Endometrium (tissue), 2 donors: Measurements from ENCODE around the gene PLEKHH2.
"Not testable (repeated sequence)": the region's sequence is repeated elsewhere in the genome, so short reads cannot be mapped to it uniquely, and the experiment has no call there.

Experiments
- FAIRE-seq: peaks from 2 replicates; lab custom pipeline; 2012; peaks lifted over from hg19 to GRCh38; lab: Jason Lieb, UNC
- donor health status: control.
- donor health status: control.

The PLEKHH2 gene

DNA sequence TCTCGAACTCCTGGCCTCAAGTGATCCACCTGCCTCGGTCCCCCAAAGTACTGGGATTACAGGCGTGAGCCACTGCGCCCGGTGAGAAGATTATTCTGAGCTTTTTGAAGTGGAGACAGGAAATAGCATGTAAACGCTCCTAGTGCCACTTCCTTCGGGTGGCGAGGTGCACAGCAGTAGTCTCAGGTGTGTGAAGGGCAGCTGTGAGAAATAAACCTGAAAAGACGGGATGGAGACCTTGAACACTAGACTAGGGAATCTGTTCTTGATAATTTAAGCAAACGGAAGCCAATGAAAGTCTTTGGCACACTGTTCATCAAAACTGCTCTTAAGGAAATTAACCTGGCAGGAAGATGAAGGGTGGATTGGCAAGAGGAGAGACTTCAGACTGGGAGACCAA, 439 bp upstream of the PLEKHH2 start:
- FAIRE-seq: no peak

DNA sequence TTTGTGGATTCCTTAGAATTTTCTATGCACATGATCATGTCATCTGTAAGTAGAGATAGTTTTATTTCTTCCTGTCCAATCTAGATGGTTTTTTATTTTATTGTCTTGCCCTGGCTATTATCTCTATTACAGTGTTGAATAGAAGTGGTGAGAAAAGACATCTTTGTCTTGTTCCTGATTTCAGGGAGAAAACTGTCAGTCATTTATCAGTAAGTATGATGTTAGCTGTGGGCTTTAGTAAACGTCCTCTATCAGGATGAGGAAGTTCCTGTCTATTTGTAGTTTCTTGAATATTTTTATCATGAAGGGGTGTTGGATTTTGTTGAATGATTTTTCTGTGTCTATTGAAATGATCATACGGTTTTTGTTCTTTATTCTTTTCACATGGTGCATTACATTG, 5.3 kb downstream of the PLEKHH2 start:
- no peak for FAIRE-seq

DNA sequence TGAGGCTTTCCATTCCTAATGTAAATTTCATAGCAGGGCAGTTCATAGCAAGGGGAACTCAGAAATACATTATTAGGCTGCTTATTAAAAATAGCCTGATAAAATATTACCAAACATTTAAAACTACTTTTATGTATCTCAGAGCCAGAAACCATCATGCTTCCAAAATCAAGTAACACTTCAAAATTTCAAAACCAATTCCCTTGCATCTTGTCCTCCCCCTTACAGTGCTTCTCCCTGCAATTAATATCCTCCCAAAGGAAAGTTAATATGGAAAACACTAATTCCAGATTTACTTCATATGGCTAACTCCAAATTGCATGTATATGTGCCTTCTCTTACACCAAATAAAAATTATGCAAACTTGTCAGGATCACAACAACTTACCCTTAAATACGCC, 6.6 kb downstream of the PLEKHH2 start:
- FAIRE-seq: no peak

DNA sequence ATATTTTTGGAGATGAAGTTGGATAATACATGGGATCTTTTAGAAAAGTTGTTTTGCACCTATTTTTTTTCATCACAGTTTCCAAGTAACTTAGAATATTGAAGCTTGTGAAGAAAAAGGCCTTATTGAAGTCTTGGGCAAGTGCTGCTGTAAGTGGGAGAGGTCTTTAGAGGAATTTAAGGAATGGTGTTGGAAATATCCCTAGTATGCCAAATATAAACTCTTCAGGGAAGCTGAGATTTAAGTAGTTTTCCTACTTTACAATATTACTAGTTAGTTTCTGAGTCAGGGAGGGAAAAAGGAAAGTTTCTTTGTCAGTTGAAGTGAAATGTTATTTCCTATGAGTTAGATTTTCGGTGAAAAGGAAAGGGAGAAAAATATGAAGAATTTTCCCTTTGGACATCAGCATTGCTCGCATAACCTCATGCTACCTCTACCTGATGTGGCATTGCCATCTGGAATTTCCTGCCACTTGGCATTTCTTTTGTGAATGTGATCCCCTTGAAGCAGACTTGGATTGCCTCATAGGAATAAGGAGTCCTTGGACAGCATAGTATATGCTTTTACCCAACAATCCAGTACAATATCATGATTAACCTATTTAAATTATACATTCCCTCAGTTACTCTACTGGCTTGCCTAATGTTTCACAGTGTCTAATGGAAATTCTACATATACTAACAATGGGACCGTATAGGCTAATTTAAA, 12.1 kb downstream of the PLEKHH2 start:
- FAIRE-seq: peak; percentile 72

DNA sequence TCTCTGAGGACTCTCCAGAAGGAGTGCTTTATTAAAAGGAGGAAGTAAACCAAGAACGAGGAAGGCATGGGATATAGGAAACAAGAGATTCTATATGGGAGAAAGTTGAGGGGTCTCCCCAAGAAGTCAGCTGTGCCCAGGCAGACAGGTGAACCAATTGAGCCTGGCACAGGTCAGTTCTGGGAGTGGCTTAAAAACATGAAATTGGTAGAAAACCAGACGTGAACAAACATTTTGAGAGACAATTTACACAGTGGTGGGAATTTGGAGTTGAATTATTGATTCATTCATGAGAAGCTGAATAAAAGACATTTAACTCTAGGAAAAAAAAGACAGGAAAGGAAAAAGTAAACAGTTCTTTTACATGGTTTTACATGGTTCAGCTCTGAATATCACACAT, 16.4 kb downstream of the PLEKHH2 start:
- no peak for FAIRE-seq

DNA sequence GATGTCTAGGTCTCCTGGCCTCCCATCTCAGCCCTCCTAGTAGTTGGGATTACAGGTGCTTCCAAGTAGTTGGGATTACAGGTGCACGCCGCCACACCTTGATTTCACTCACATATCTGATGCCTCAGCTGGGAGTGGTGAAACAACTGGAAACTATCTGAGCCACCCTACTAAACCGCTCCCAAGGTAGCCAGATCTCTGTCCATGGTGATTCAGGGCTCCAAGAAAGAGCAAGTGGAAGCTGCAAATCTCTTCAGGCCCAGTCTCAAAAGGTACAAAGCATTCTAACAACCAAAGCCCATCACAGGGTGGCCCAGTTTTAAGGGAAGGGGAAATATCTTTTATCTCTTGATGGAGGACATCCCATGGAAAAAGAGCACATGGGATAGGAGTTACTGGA, 20.2 kb downstream of the PLEKHH2 start:
- FAIRE-seq: no peak

DNA sequence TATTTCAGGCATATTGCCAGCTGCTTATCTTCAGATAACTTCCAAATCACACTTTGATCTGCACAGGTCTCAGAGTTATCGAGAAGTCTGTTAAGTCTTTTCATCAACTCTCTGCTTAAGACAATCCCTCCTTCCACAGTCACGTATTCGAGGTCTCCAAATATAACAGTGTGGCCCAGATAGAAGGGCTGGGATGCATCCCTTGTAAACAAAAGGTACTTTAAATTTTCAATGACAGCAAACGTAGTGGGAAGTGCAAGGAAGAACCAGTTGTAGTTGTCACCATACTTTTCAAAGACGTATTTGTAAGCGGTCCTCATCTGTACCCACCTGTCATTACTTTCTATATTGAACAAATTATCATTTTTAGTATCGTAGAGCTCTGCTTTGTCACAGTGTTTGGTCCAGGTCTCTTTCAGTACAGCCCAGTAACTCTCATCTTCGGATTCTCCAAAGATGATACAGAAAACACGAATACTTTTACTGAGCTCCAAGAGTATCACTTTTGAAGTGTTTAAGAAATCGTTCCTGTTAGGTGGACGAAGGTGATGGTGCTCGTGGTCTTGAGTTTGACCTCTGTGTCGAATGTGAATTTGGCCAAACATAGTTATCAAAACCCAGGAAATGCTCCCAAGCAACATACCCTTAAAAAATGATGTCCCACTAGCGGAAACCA, 38.7 kb downstream of the PLEKHH2 start:
- no peak for FAIRE-seq

DNA sequence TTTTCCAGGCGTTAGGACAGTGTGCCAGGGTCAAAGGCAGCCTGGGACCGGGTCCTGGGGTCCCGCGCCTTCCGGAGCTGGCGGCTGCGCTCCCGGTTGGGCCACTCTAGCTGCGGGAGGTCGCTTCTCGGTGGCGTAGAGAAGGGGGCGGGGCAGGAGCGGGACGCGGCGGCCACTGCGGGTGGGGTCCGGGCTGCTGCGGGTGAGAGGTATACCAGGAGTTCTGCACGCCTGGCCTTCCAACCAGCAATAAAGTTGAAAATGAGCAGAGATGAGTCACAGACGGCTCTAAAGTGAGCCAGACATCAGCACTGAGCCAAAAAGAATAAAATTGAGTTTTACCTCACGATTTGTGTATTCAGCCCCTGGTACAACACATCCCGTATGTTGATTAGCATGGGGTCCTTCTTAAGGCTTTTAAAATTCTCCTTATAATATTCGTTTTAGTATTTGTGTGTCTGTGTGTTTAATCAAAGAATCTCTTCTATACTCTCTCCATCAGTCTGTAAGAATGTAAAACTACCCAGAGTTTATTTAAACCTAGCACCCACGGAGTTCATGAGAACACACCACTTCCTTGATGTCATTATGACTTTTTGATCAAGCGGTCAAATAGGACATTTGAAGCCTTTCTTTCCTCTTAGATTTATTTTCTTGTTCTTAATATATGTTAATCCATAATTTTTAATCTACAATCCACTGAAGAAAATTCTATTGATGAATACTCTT, 39.4 kb downstream of the PLEKHH2 start, which contains the start of gene C1GALT1C1L:
TSS of gene C1GALT1C1L (minus strand) at position 108 of the 729 bp plus-strand sequence. CDS start at position 1, 107 bp downstream.
- FAIRE-seq: peak; percentile 65

DNA sequence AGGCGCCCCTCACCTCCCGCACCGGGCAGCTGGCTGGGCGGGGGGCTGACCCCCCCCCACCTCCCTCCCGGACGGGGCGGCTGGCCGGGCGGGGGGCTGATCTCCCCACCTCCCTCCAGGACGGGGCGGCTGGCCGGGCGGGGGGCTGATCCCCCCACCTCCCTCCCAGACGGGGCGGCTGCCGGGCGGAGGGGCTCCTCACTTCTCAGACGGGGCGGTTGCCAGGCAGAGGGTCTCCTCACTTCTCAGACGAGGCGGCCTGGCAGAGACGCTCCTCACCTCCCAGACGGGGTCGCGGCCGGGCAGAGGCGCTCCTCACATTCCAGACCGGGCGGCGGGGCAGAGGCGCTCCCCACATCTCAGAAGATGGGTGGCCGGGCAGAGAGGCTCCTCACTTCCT, 40.7 kb downstream of the PLEKHH2 start:
- not testable (repeated sequence) for FAIRE-seq

DNA sequence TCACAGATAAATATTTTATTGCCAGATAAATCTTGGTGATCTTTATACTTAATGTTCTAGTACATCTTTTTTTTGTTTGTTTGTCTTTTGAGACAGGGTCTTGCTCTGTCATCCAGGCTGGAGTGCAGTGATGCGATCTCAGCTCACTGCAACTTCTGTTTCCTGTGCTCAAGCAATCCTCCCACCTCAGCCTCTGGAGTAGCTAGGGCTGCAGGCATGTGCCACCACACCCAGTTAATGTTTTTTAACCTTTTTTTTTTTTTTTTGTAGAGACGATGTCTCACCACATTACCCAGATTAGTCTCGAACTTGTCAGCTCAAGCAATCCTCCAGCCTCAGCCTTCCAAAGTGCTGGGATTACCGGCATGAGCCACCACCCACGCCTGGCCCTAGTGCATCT, 48.3 kb downstream of the PLEKHH2 start:
- FAIRE-seq: no peak

DNA sequence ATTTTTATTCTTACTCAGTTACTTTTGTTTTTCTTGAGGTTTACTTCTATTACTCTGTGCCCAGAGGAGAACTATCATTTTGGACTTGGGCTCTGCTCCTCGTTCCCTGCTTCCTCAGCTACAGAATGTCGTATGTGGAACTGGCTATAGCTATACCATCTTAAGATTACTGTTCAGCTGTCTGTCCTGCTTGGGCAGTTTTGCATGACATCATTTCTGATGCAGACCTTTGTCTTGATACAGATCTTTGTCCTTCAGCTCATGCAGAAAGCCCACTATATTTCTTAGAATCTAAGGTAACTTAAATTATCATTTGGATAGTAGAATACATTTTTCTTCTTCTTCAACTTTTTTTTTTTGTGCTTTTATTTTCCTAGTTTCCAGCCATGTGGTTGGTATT, 52.9 kb downstream of the PLEKHH2 start:
- FAIRE-seq: no peak

DNA sequence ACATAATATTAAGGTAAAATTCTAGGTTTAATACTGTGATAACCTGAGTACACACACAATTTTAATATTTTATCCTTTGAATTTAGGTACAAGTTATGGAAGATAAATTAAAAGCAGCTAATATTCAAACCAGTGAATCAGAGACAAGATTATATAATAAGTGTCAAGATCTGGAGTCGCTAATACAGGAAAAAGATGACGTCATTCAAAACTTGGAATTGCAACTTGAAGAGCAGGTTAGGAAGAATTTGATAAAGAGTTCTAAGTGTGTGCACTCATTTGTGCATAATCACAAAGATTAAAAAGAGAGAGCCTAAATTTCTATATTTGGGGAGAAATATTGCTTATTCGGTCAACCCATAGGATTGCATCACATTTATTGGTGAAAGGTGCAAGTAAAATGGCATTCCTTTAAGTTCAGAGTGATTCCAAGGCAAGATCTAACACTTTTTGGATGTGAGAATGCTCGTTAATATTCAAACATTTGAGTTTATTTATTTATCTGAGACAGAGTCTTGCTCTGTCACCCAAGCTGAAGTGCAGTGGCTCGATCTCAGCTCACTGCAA, 55.5 kb downstream of the PLEKHH2 start:
- FAIRE-seq: no peak

DNA sequence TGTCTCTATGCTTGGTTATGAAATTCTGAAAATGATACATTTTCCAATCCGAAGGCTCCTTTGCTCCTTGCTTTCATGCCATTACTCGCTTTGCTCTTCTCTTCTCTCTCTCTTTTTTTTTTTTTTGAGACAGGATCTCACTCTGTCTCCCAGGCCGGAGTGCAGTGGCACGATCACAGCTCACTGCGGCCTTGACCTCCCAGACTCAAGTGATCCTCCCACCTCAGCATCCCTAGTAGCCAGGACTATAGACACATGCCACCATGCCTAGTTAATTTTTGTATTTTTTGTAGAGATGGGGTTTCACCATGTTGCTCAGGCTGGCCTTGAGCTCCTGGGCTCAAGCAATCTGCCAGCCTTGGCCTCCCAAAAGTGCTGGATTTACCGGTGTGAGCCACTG, 61.1 kb downstream of the PLEKHH2 start:
- FAIRE-seq: not testable (repeated sequence)

DNA sequence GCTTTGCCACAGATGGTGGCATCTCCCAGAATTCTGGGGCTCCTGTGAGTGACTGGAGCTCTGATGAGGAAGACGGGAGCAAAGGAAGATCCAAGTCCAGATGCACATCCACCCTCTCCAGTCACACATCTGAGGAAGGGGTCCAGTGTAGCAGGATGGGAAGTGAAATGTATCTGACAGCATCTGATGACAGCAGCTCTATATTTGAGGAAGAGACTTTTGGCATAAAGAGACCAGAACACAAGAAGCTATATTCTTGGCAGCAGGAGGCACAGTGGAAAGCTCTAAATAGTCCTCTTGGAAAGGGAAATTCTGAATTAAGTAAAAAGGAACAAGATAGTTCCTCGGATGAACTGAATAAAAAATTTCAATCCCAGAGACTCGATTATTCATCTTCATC, 62.7 kb downstream of the PLEKHH2 start:
- FAIRE-seq: no peak

DNA sequence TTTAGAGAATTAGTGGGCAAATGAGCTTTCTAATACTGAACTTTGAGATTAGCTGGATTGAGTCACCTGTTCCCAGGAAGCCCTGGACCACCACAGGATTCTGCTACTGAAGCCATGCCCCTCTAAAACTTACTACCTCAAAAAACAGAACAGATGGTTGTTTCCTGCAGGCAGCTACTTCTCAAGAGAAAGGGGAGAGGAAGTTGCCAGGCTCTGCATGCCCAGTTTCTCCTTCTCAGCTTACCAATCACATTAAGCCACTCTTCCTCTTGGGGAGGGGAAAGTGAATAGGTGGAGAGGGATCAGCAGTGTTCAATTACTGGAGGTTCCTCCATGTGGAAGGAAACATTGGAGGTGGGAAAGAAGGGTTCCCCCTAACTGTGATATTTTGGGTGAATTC, 64.1 kb downstream of the PLEKHH2 start:
- FAIRE-seq: no peak

DNA sequence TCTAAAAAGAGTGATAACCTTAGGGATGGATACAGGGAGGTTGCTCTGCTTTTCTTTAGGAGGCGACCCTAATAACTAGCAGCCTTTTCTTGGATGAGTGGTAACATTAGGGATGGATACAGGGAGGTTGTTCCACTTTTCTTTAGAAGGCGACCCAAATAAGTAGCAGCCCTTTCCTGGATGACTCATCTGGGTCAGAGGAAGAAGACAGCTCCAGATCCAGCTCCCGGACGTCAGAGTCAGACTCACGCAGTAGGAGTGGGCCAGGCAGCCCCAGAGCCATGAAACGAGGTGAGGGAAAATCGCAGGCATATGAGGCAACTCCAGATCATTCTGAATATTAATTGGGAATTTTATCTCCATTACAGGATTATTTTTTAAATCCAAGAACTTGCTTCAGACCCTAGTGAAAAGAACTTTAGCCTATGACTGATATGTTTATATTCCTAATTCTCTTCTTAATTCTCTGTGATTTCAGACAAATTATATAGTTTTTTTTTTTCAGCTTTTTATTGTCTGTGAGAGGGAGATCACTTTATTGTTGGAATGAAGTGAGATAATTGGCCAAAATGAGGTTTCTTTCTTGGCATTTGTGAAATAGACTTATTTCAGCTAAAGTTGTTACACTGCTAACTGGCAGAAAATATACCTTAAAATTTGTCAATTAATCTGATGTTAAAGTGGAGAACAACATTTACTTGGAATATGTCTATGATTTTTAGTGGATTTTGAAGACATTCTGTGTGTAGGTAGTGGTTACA, 70.4 kb downstream of the PLEKHH2 start:
- no peak for FAIRE-seq

DNA sequence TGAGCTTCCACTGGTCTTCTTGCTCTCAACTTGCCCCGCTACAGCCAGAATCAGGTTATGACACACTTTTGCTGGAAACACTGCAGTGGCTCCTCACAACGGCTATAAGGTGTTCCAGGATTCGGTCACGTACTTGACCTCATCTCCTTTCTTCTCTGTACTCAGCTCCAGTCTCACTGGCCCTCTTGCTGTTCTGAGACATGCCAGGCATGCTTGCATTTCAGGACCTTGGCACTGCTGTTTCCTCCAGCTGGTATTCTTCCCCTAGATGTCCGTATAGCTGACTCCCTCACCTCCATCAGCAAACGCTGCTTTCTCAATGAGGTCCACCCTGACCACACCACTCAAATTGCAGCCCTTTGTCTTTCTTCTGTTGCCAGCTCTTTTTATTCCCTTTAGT, 71.1 kb downstream of the PLEKHH2 start:
- no peak for FAIRE-seq

DNA sequence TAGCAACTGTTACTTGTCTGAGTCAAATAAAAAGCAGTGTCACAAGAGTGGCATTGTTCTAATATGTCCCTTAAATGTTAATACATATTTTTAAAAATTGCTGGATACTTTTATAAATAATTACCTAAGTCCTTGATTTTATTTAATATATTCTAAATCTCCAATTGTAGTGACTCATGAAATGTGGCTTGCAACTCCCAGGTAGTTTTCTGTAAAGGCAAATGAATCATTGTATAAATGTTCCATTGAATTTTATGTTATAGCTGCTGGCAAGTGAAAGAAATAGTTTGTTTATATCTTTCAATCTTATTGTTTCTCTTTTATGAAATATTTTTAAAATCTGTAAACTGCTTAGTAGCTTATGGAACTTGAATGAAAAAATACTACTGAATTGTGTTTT, 71.8 kb downstream of the PLEKHH2 start:
- peak; percentile 62 for FAIRE-seq

DNA sequence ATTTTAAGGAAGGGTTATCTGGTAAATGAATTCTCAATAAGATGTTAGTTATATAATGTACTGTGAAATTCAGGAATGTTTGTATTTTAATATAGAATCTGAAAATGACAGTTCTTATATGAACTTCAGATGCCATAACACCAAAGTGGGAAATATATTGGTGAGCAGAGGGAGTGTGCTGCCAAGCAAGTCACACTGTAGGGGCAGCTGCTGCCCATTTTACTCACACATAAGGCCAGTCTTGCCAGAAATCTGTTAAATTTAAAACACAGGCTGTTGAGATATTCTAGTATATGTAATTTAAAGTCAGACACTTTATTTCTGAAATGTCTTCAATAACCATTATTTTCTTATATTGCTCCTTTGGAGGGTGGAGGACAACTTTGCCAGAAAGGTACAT, 73.8 kb downstream of the PLEKHH2 start:
- no peak for FAIRE-seq

DNA sequence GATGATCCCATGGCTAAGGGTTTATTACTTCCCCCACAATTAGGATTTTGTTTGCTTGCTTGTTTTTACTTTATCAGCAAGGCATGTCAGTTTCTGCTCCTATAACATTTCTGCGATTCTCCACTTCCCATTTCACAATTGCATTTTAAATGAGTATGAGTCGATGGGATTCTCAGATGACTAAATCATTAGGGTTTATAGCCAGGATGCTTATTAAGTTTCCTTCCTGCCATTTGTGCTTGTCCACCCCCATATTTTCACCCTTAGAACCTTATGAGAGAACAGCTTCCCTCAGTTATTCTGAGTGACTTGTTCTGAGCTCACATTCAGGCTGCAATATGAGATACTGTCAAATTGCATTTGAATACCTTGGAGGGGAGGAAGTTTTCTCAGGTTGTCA, 77.1 kb downstream of the PLEKHH2 start:
- no peak for FAIRE-seq

DNA sequence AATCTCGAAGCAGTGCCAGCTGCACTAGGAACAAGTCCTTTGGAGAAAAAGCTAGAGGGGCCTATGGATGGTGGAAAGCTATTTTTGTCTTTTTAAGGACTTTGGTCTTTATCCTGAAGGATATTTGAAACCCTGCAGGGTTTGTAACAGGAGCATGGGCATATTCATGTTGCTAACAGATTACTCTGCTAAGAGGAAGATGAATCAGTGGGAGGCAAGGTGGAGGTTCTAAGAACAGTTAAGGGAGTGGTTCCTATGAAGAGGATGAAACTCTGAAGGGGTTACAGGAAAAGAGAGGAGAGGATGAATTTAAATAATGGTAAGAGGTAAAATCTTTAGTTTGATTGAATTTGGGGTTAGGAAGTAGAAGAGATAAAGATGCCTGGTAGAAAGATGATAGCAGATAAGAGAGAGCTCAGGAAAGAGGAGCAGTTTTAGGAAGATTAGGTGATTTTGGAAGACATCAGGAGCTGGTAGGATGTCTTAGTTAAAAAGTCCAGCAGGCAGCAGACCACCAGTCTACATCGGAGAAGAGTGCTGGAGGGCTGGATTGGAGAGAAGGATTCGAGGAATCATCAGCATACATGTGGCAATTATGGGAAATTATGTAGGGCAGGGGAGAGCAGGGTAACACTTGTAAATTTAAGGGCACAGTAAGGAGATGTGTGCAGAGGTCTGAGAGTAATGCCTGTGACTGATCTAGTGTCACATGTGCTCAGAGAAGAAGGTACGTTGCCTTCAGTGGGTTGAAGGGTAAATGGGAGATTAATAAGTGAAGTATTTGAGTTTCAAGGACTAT, 78.4 kb downstream of the PLEKHH2 start:
- no peak for FAIRE-seq
